ENCODE data around the gene TAF8.

The TAF8 gene

DNA sequence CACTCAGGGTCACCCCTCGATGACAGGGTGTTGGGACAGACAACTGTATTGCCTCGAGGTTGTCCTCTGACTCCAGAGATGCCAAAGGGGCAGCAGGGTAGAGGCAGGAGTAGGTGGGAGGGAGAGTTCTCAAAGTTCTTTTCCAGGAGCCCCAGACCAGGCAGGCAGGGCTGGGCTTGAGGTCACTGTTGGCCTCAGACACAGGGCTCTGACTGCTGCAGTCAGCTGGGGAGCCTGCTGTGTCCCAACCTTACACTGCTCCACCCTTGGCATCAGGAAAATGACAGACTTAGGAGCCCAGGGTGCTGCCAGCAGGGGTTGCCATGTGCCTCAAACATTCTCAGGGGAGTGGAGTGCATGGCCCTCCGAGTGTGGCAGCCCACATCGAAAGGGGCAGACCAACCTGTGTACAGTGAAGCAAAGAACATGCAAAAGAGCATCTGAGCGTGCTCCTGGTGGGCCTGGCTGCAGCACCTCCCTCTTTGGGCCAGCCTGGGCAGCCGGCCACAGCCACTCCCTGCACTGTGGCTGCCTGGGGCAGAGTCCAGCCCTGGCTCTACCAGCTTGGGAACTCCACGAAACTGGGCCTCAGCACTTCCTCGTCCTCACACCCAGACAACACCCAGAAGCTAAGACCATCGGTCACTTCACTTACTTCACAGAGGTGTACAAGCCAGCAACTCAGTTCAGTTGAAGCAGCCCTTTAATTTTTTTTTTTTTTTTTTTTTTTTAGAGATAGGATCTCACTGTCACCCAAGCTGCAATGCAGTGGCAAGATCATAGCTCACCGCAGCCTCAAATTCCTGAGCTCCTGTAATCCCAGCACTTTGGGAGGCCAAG is 68.1 kb downstream of the TAF8 start:
- DNase-seq (ENCODE audit: insufficient read length, low spot score) (no peak), FAIRE-seq (no peak)
- TF ChIP-seq, protein P1, sequence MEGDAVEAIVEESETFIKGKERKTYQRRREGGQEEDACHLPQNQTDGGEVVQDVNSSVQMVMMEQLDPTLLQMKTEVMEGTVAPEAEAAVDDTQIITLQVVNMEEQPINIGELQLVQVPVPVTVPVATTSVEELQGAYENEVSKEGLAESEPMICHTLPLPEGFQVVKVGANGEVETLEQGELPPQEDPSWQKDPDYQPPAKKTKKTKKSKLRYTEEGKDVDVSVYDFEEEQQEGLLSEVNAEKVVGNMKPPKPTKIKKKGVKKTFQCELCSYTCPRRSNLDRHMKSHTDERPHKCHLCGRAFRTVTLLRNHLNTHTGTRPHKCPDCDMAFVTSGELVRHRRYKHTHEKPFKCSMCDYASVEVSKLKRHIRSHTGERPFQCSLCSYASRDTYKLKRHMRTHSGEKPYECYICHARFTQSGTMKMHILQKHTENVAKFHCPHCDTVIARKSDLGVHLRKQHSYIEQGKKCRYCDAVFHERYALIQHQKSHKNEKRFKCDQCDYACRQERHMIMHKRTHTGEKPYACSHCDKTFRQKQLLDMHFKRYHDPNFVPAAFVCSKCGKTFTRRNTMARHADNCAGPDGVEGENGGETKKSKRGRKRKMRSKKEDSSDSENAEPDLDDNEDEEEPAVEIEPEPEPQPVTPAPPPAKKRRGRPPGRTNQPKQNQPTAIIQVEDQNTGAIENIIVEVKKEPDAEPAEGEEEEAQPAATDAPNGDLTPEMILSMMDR (IDR thresholded peaks at IDR 0.05; ENCODE audit: insufficient read depth, missing control alignments): no peak

DNA sequence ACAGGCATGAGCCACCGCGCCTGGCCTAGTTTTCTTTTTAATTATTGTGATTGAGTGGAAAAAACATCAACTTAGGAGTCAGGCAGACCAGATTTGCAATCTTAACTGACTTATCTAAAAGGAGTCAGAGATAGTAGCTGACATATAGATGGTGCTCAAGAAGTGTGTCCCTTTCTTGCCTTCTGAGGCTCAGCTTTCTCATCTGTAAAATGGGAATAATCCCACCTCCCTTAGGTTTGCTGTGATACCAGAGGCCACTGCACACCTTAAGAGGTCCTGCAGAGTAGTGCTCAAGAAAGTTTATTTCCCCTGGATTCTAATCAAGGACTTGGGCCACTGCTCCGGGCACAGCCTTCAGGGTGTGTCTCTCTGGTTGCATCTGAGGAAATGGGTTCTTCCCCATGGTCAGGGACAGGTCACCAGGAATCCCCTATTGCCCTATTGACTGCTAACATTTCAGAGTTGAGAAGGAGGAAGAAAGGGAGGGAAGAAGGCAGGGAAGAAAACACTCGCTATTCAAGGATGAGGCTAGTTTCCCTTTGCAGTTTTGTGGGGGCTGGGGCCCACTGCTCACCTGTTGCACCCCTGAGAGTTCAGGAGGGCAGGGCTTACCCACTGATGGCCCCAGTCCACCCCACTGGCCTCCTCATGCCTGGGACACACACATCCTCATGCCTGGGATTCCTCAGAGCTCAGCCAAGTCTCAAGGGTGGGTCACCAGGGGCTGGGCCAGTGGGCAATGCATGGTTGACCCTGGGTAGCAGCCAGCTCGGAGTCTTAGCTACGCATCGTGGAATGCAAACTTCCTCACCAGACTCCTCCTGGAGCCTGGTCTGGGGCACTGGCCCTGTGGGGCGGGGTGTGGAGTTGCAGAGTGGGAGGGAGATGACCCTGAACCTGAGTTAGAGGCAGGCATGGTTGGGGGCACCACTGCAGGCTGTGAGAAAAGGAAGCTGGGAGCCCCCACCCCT is 70.9 kb downstream of the TAF8 start:
- TF ChIP-seq, protein P1 (IDR thresholded peaks at IDR 0.05; ENCODE audit: insufficient read depth, missing control alignments): no peak
- DNase-seq (ENCODE audit: insufficient read length, low spot score) (no peak), FAIRE-seq (no peak)

DNA sequence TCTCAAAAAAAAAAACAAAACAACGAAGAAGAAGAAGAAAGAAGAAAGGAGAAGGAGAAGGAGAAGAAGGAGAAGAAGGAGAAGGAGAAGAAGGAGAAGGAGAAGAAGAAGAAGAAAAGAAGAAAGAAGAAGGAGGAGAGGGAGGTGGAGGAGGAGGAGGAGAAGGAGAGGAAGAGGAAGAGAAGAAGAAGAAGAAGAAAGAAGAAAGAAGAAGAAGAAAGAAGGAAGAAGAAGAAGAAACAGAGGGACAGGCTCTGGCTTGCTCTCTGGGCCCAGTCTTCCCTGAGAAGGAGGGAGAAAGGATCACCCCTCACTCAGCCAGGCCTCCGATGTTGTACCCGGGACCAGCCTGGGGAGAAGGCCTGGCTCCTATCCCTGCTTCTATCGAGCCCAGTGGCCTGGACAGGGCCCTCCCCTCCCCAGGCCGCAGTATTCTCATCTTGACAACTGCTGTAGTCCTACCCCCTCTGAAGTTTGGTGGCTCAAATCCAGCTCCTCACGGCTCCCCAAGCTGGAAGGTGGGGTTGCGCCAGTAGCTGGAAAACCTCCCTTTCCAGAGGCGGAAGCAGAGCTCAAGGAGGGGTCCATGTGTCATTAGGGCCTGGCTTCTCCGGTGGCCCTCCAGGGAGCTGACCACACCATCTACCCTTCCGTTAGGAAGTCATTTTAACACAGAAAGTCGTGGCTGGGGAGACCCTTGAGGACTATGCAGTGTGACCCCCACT is 73.2 kb downstream of the TAF8 start:
- TF ChIP-seq, protein P1 (IDR thresholded peaks at IDR 0.05; ENCODE audit: insufficient read depth, missing control alignments): no peak
- no peak for FAIRE-seq
- DNase-seq (ENCODE audit: insufficient read length, low spot score): no peak

DNA sequence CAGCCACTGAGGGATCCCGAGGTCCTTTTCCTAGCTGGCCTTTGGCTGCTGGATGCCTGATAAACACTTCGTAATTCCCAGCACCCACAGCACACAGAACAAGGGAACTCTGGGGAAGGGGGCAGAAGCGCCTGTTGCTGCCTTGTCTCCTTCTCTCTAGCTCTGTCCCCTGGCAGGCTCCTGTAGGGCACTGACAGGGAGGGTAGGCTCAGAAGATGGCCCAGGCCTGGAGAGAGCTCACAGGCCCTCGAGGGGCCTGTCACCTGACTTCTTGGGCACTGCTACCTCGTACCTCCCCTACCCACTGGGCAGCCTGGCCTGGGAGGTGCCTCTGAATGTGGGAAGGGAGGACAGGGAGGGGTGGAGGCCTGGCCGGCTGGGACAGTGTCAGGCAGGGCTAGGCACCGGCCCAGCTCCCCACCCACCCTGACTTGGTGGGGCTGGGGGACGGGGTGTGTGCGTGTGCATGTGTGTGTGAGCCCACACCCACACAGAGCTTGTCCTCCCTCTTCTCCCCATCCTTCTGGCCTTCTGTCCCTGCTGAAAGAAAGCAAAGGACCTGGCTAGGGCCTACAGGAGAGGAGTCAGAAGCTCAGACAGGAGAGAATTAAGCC is 74.0 kb downstream of the TAF8 start:
- FAIRE-seq (no peak), DNase-seq (ENCODE audit: insufficient read length, low spot score) (no peak)
- TF ChIP-seq, protein P1 (IDR thresholded peaks at IDR 0.05; ENCODE audit: insufficient read depth, missing control alignments): no peak

DNA sequence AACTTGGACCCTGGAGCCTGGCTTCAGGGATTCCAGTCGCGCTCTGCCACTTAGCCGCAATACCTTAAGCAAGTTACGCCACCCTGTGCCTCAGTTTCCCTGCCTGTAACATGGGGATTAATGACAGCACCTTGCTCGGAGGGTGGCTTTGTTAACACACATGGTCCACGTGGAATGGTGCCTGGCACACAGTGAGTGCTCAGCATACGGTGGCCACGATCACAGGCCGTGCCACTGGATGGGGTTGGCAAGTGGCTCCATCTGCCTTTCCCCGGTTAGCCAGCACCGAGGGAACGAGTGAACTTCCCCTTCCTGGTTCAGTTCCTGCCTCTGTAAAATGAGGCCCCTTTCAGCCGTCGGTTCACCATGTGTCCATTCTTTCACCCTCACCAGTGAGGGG is 74.9 kb downstream of the TAF8 start:
- TF ChIP-seq, protein P1 (IDR thresholded peaks at IDR 0.05; ENCODE audit: insufficient read depth, missing control alignments): no peak
- FAIRE-seq: no peak

DNA sequence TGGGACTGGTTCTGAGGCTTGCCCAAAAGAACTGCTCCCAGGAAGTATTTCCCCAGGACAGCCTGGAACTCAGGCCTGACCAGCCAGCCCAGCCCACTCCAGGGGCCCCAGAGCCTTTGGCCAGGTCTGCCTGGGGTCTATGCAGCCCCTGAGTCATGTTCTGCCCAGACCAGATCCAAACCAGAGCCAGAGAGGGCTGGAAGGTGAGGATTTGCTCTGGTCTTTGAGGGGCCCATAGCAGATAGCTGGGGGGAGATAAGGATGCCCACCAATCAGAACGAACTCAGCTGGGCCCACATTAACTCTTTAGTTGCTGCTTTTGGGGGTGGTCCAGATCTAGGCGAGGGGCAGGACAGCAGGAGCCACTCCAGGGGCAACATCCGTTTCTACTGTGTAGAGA is 75.3 kb downstream of the TAF8 start:
- TF ChIP-seq, protein P1 (IDR thresholded peaks at IDR 0.05; ENCODE audit: insufficient read depth, missing control alignments): no peak
- no peak for FAIRE-seq
- no peak for DNase-seq (ENCODE audit: insufficient read length, low spot score)

More for the DNA sequence above, 74.9 kb downstream of the TAF8 start:
- no peak for DNase-seq (ENCODE audit: insufficient read length, low spot score)

Measured in D721Med (cell line).